ENCODE data around the gene GPC5. TPM values are rescaled to one million over a fixed set of nuclear protein-coding genes. Genes with fewer than 3 reads are reported as not detected.

The GPC5 gene
- total RNA-seq, 1 donor: not detected

GRCh38 chr13:91684746-91685145 is 286.3 kb downstream of the GPC5 start:
- no peak overlapping the region for H3K4me3 ChIP-seq (ENCODE audit: low read depth, low read length)
- no peak for TF ChIP-seq CTCF (IDR thresholded peaks at IDR 0.05; ENCODE audit: insufficient read depth, low read depth, low read length)
- DNase-seq (ENCODE audit: low read depth): no peak

- TF ChIP-seq CTCF (IDR thresholded peaks at IDR 0.05; ENCODE audit: insufficient read depth, low read depth, low read length): no peak
- no peak overlapping the region for H3K4me3 ChIP-seq (ENCODE audit: low read depth, low read length)
- no peak for DNase-seq (ENCODE audit: low read depth)
Observed at GRCh38 chr13:91690944-91691343, 292.5 kb downstream of the GPC5 start.

- DNase-seq (ENCODE audit: low read depth): no peak
- no peak overlapping the region for H3K4me3 ChIP-seq (ENCODE audit: low read depth, low read length)
- no peak for TF ChIP-seq CTCF (IDR thresholded peaks at IDR 0.05; ENCODE audit: insufficient read depth, low read depth, low read length)
Observed at GRCh38 chr13:91693466-91693865, 295.0 kb downstream of the GPC5 start.

GRCh38 chr13:91698308-91698707 is 299.9 kb downstream of the GPC5 start:
- no peak for DNase-seq (ENCODE audit: low read depth)
- no peak for TF ChIP-seq CTCF (IDR thresholded peaks at IDR 0.05; ENCODE audit: insufficient read depth, low read depth, low read length)
- H3K4me3 ChIP-seq (ENCODE audit: low read depth, low read length): no peak overlapping the region

GRCh38 chr13:91698767-91699166 is 300.3 kb downstream of the GPC5 start:
- no peak for TF ChIP-seq CTCF (IDR thresholded peaks at IDR 0.05; ENCODE audit: insufficient read depth, low read depth, low read length)

GRCh38 chr13:91699863-91700262 is 301.4 kb downstream of the GPC5 start:
- no peak overlapping the region for H3K4me3 ChIP-seq (ENCODE audit: low read depth, low read length)
- no peak for TF ChIP-seq CTCF (IDR thresholded peaks at IDR 0.05; ENCODE audit: insufficient read depth, low read depth, low read length)
- DNase-seq (ENCODE audit: low read depth): no peak

More at GRCh38 chr13:91698767-91699166, 300.3 kb downstream of the GPC5 start:
- H3K4me3 ChIP-seq (ENCODE audit: low read depth, low read length): no peak overlapping the region
- no peak for DNase-seq (ENCODE audit: low read depth)

GRCh38 chr13:91701975-91702374 is 303.6 kb downstream of the GPC5 start:
- no peak for DNase-seq (ENCODE audit: low read depth)
- no peak overlapping the region for H3K4me3 ChIP-seq (ENCODE audit: low read depth, low read length)
- no peak for TF ChIP-seq CTCF (IDR thresholded peaks at IDR 0.05; ENCODE audit: insufficient read depth, low read depth, low read length)
